ENCODE measurements around the gene ZNHIT3. TPM values are rescaled to one million over a fixed set of nuclear protein-coding genes. Genes with fewer than 3 reads are reported as not detected.

ZNHIT3 gene
- total and polyA plus RNA-seq, 2 experiments from 2014 or later = 50.5 to 128 TPM

DNA sequence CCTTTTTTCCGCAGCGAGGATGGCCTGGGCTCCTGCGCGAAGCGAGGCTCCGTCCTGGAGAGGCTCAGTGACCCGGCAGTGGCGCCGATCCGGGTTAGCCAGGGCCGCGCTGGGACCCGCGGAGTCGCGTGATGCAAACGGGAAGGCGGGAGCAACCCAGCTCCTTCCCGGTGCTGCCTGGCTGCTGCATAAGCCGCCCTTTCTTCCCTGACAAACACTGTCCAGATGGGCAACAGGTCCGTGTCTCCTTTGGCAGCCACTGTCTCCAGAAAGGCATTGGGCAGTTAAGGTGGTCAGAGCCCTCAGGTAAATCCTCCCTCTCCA, 21.8 kb upstream of the ZNHIT3 start:
- no peak overlapping the region for H3K4me3 Mint-ChIP-seq

More for the DNA sequence above, 21.8 kb upstream of the ZNHIT3 start:
- Histone ChIP-seq H3K9me2 (ENCODE audit: insufficient read depth) (0 out of 2 replicates have a peak, but pooled peaks cover 4% of the 10 kb centered on the region), H3K79me2 (replicated peaks; ENCODE audit: insufficient read depth) (no peaks in the 10 kb centered on the region), H3K4me1 (ENCODE audit: insufficient read depth) (no peaks in the 10 kb centered on the region), H3K27ac (ENCODE audit: low read depth) (no peak overlapping the region), H2AFZ (peak overlapping the region; percentile 94), H3F3A (replicated peaks; ENCODE audit: low read depth) (no peaks in the 10 kb centered on the region), H3K36me3 (ENCODE audit: insufficient read depth) (no peaks in the 10 kb centered on the region), H3K4me2 (peak overlapping the region; percentile 62), H4K20me1 (replicated peaks; ENCODE audit: insufficient read depth) (0 out of 2 replicates have a peak, but pooled peaks cover 3% of the 10 kb centered on the region), H3K4me3 (peak overlapping the region; percentile 30; the same call in 1 of the 2 replicates), H3K27me3 (ENCODE audit: insufficient read depth) (peaks cover 36% of the 10 kb centered on the region)
- DNase-seq (ENCODE audit: low spot score) (peak; percentile 75), ATAC-seq (peak; percentile 58)
- TF ChIP-seq POLR2AphosphoS5 (IDR thresholded peaks at IDR 0.05; ENCODE audit: low read depth) (no peak), JUNB (IDR thresholded peaks at IDR 0.05; ENCODE audit: unreplicated experiment) (no peak), ZNF462 (CRISPR knock-in tag; IDR thresholded peaks at IDR 0.05) (no peak), STAT1 (IDR thresholded peaks at IDR 0.05; ENCODE audit: unreplicated experiment) (no peak), CTCF (conservative IDR thresholded peaks at IDR 0.05; ENCODE audit: low read depth in 2 of 2) (no peak), EZH2phosphoT487 (IDR thresholded peaks at IDR 0.05; ENCODE audit: unreplicated experiment) (no peak), ETS1 (IDR thresholded peaks at IDR 0.05) (no peak), ZNF331 (CRISPR knock-in tag; IDR thresholded peaks at IDR 0.05; ENCODE audit: low read depth) (no peak), EZH2 (IDR thresholded peaks at IDR 0.05; ENCODE audit: low read depth, unreplicated experiment) (no peak), ZNF114 (CRISPR knock-in tag; IDR thresholded peaks at IDR 0.05) (no peak), CREB1 (CRISPR knock-in tag; IDR thresholded peaks at IDR 0.05; ENCODE audit: low read depth) (no peak), NANOG (IDR thresholded peaks at IDR 0.05; ENCODE audit: borderline replicate concordance) (no peak)
- TF ChIP-seq, protein P1, sequence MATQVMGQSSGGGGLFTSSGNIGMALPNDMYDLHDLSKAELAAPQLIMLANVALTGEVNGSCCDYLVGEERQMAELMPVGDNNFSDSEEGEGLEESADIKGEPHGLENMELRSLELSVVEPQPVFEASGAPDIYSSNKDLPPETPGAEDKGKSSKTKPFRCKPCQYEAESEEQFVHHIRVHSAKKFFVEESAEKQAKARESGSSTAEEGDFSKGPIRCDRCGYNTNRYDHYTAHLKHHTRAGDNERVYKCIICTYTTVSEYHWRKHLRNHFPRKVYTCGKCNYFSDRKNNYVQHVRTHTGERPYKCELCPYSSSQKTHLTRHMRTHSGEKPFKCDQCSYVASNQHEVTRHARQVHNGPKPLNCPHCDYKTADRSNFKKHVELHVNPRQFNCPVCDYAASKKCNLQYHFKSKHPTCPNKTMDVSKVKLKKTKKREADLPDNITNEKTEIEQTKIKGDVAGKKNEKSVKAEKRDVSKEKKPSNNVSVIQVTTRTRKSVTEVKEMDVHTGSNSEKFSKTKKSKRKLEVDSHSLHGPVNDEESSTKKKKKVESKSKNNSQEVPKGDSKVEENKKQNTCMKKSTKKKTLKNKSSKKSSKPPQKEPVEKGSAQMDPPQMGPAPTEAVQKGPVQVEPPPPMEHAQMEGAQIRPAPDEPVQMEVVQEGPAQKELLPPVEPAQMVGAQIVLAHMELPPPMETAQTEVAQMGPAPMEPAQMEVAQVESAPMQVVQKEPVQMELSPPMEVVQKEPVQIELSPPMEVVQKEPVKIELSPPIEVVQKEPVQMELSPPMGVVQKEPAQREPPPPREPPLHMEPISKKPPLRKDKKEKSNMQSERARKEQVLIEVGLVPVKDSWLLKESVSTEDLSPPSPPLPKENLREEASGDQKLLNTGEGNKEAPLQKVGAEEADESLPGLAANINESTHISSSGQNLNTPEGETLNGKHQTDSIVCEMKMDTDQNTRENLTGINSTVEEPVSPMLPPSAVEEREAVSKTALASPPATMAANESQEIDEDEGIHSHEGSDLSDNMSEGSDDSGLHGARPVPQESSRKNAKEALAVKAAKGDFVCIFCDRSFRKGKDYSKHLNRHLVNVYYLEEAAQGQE (IDR thresholded peaks at IDR 0.05; ENCODE audit: unreplicated experiment) = no peak
- no peaks in the 10 kb centered on the region for H3K36me3 Mint-ChIP-seq (ENCODE audit: low read depth)
- peaks cover 4% of the 10 kb centered on the region; the same call in 2 of the 3 replicates for H3K4me1 Mint-ChIP-seq
- H3K9me3 Mint-ChIP-seq = peaks cover 3% of the 10 kb centered on the region; the same call in 1 of the 3 replicates
- no peak overlapping the region for H3K27ac Mint-ChIP-seq
- peaks cover 37% of the 10 kb centered on the region for H3K27me3 Mint-ChIP-seq (ENCODE audit: insufficient read depth, low read depth, poor library complexity)
